GM21447 (cell line): Measurements from ENCODE around the gene FER.

Experiments
- ATAC-seq: cut with Tn5 transposase; IDR thresholded peaks from one replicate; pipeline ENCODE4 v1.9.1; 2021; ENCODE audit not compliant: unreplicated experiment

Gene FER

DNA sequence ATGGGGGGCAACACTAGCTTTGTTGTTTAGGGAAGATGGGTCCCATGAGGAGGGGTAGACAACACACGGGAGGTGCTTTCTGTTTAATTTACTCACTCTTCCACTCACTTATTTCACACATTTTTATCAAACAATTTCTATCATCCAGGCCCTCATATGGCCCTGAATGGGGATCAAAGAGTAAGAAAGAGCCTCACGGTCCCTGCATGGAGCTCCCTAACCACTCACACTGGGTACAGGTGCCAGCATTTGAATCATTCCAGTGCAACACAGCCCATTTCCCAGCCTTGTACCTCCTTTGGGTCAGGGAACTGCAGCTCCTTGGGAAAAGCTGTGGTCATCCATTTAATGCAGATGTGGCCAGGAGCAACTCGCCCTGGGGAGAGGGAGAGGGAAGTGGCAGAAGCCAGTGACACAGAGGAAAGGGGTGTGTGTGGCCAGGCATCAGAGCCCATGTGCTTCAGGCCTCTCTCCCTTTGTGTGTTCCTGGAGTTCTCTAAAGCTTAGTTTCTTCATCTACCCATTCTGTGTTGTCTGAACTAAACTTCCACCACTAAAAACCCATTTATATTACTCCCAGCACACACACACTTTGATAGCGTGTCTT, 476.7 kb downstream of the FER start:
- ATAC-seq = no peak

DNA sequence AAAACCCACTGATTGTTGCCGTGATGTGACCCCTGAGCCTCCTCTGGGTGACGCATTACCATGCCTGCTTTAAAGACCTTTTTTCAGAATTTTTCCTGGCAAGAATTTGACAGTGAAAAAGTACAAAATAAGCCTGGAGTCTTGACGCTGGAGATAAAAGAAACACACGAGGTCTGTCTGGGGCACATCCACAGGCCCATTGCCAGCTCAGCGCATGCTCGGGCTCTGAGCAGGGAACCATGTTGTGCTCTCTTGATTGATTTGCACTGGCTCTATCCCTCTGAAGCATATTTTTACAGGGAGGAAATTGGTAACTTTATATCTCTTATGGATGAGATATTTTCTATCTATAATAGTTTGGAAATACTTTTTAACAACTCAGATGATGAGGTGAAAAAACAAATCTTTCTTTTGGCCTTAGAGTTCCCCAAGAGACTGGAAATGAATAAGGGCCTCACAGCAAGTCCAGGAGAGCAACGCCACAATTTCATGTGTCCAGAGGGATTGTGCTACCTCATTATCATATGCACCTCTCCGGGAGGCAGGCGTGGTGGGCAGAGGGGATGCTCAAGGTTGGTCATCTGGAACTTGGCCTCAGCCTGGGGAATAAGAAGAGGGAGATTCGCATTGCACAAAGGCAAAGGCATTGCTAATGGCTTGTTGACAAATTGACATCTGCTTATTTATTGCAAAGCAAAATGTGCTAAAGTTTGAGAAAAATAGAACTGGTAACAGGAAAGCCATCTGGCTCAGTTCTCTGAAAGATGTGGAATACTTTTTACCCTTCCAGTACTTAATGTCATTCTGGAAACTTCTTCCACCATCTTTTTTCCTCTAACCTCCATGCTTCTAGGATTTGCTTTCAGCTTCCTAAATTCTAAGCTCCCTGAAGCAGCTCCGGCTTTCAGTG, 478.3 kb downstream of the FER start:
- ATAC-seq = no peak

DNA sequence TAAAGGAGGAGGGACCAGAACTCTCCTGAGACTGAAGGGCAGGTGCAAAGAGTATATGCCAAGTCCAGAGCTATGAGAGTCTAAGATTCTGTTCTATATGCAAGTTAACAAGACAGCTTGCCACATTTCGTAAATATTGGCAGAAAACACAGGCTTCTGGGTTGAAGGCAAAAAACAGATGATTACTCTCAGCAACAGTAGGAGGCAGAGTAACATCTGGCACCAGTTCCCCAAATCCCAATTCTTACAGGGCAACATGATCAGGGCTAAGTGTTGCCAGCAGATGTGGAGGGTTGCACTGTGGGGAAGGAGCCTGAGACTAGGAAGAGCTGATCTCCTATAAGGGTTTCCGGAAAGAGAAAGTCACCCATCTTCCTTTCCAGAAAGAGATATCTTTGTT, 482.7 kb downstream of the FER start:
- ATAC-seq = no peak

DNA sequence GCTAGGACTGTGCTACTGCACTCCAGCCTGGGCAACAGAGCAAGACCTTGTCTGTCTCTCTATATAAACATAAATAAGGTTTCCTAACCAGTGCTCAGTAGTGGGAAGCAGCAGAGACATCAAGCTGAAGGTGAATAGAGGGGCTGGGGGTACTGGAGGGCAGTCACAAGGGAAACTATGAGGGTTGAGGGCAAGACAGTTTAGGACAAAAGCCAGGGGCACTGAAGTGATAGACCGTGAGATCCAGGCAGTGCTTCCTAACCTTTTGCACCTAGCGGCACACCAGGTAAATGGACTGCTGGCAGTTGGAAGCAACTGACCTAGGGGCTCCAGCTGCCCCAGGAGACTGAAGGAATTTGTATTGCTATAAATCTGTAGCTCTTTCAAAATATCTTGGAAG, 483.6 kb downstream of the FER start:
- ATAC-seq = no peak

DNA sequence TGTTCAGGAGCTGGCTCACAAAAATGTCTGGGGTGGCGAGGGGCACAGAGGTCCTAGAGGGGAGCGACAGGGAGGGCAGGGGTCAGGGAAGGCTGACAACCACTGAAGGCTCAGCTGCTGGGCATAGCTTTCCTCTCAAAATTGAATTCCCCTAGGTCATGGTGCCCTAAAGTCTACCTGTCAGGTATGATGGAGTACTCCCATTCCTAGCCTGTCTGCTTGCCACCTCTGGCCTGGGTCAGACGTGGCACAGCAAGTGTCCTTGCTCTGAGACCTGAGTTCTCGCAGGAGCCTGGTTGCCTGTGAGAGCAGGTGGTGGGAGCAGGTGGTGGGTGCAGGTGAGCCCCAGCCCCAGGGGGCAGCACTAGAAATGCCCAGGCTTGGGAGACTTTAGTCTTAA, 486.7 kb downstream of the FER start:
- no peak for ATAC-seq

DNA sequence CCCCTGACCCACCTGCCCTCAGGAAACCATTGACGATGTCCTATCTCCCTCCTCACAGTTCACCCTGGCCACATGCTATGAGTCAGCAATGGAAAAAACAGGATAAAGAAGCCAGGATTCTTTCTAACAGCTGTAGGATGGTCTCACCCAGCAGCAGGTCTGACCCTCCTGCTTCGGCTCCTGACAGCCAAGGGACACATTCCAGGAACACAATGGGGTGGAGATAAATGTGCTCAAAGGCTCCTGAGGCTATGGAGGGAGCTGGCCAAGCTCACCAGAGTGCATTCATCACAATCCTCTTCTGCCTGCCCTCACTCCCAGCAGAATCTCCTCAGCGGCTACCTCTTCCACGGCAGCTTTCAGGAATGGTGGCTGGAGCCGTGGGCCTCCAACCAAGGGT, 491.8 kb downstream of the FER start:
- ATAC-seq = no peak

DNA sequence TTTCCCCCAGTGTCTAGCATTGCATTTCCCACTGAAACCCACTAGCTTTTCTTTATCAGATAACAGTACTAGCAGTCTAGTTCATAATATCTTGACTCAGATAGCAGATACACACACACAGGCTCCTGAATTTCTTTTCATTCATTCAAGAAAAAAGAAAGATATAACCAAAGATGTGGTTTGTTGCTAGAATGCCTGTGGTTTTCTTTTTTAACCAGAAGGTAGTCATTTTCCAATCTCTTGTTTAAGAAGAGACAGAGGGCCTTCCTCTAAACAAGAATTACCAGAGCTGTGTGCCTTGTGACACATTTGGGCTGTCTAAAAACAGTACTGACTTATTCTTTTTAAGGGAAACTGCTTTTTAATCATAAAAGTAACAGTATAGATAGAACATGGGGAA, 494.8 kb downstream of the FER start:
- ATAC-seq = no peak

DNA sequence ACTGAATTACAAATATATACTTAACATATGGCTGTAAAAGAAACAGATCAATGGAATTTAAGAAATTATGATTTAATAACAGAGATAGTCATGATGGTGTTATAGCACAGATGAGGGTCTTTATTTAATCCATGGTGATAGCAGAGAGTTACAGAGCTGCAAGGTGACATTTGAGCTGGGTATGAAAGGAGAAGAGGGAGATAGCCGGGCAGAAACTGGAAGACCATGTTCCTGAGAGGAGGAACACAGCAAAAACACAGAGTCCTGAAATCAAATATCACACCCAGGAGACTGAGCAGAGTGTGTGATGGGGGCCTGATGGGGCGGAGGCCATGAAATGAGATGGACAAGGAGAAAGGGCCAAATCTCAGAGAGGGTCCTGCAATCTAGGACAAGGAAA, 498.7 kb downstream of the FER start:
- no peak for ATAC-seq
